ENCODE data around the gene TTC7B. TPM values are rescaled to one million over a fixed set of nuclear protein-coding genes. Genes with fewer than 3 reads are reported as not detected.

TTC7B gene
- total and polyA plus RNA-seq, 10 of the 15 experiments (the other 5 are each of a cell fraction or from before 2014, with no cell fraction given) = under 0.01 to 1.1 (median 0.26) TPM; not detected in 2

DNA sequence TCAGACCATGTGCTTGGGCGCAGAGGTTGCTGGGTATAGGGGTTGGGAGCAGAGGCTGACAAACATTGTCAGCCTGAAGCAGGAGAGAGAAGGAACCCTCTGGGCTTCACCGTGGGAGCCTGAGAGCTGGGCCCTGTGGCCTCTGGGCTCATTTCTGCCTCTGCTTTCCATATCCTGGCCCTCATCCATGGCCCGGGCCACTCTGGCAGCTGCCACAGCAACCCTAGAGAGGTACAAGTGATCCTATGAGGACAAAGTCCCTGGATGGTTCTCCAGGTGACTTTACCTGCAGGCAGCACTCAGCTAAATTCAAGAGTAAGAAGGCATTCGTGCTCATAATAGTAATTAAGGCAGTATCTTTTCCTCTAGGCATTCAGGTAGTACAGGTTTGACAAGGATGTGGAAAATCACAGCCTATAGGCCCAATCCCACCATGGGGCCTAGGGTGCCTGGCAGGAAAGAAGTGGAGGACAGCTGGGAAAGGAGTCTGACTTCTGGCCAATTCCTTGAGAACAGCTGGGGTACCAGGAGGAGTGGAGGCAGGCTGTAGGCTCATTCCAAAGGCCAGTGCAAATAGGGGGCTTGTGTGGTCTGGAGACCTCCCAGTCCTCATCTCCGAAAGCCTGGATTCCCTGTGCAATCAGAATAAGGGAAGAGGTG lies 3.6 kb upstream of the TTC7B start:
- WGBS (ENCODE audit: insufficient coverage, insufficient replicate concordance, low lambda C conversion rate, missing lambda C conversion rate) = 58% methylated on average over 5 of the region's 5 CpGs
- H3K27ac ChIP-seq (ENCODE audit: control insufficient read depth, insufficient read depth) = no peak overlapping the region
- H3K4me3 ChIP-seq = no peak overlapping the region
- ChIA-PET SMC1A (ENCODE audit: uncharacterized antibody, unreplicated experiment) (no interaction called here), POLR2A (interaction anchor here (0.6 kb wide), 1 partner anchor 522 kb away, joined by 4 read pairs; no protein-coding TSS in a partner anchor), RAD21 (ENCODE audit: unreplicated experiment) (no interaction called here), CTCF (no interaction called here)
- H4K20me1 ChIP-seq (ENCODE audit: control insufficient read depth, insufficient read depth) = no peaks in the 10 kb centered on the region
- H3K36me3 ChIP-seq (ENCODE audit: control insufficient read depth in 2 of 2, insufficient read depth in 2 of 2, low read length in 1 of 2) = no peaks in the 10 kb centered on the region
- BruUV-seq (replicated peaks) = no TSS peak
- FAIRE-seq (no peak), DNase-seq (ENCODE audit: low read depth, low spot score) (no peak), ATAC-seq (no peak)
- intact Hi-C loops (cut with micrococcal nuclease; ENCODE audit: unreplicated experiment) (no loop called here), in situ Hi-C loops (cut with MboI) (no loop called here)
- H3K4me1 ChIP-seq (ENCODE audit: control insufficient read depth, insufficient read depth, low read length) = no peaks in the 10 kb centered on the region
- peaks cover 2 to 6% of the 10 kb centered on the region in 2 experiments; a peak in 3 of 4 replicates for H3K27me3 ChIP-seq (replicated peaks in 1 of 2; ENCODE audit: control insufficient read depth in 2 of 2, insufficient read depth in 2 of 2, low read length in 1 of 2)
- TF ChIP-seq RAD51 (IDR thresholded peaks at IDR 0.05) (no peak), BMI1 (IDR thresholded peaks at IDR 0.05; ENCODE audit: borderline replicate concordance) (no peak), TAF1 (IDR thresholded peaks at IDR 0.05; ENCODE audit: borderline replicate concordance, low read depth, low read length) (no peak), DPF2 (IDR thresholded peaks at IDR 0.05) (no peak), ZZZ3 (IDR thresholded peaks at IDR 0.05; ENCODE audit: control insufficient read depth, insufficient read length, low read depth) (no peak), SP1 (IDR thresholded peaks at IDR 0.05; ENCODE audit: low read depth, low read length) (no peak), PAX5 (IDR thresholded peaks at IDR 0.05; ENCODE audit: borderline replicate concordance, low read depth, low read length) (no peak)
- TF ChIP-seq, protein P1, sequence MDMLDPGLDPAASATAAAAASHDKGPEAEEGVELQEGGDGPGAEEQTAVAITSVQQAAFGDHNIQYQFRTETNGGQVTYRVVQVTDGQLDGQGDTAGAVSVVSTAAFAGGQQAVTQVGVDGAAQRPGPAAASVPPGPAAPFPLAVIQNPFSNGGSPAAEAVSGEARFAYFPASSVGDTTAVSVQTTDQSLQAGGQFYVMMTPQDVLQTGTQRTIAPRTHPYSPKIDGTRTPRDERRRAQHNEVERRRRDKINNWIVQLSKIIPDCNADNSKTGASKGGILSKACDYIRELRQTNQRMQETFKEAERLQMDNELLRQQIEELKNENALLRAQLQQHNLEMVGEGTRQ (IDR thresholded peaks at IDR 0.05; ENCODE audit: borderline replicate concordance, low read depth, low read length) = no peak
- TF ChIP-seq, protein P2, sequence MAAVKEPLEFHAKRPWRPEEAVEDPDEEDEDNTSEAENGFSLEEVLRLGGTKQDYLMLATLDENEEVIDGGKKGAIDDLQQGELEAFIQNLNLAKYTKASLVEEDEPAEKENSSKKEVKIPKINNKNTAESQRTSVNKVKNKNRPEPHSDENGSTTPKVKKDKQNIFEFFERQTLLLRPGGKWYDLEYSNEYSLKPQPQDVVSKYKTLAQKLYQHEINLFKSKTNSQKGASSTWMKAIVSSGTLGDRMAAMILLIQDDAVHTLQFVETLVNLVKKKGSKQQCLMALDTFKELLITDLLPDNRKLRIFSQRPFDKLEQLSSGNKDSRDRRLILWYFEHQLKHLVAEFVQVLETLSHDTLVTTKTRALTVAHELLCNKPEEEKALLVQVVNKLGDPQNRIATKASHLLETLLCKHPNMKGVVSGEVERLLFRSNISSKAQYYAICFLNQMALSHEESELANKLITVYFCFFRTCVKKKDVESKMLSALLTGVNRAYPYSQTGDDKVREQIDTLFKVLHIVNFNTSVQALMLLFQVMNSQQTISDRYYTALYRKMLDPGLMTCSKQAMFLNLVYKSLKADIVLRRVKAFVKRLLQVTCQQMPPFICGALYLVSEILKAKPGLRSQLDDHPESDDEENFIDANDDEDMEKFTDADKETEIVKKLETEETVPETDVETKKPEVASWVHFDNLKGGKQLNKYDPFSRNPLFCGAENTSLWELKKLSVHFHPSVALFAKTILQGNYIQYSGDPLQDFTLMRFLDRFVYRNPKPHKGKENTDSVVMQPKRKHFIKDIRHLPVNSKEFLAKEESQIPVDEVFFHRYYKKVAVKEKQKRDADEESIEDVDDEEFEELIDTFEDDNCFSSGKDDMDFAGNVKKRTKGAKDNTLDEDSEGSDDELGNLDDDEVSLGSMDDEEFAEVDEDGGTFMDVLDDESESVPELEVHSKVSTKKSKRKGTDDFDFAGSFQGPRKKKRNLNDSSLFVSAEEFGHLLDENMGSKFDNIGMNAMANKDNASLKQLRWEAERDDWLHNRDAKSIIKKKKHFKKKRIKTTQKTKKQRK (IDR thresholded peaks at IDR 0.05; ENCODE audit: low read depth, low read length) = no peak
- TF ChIP-seq, protein P3, sequence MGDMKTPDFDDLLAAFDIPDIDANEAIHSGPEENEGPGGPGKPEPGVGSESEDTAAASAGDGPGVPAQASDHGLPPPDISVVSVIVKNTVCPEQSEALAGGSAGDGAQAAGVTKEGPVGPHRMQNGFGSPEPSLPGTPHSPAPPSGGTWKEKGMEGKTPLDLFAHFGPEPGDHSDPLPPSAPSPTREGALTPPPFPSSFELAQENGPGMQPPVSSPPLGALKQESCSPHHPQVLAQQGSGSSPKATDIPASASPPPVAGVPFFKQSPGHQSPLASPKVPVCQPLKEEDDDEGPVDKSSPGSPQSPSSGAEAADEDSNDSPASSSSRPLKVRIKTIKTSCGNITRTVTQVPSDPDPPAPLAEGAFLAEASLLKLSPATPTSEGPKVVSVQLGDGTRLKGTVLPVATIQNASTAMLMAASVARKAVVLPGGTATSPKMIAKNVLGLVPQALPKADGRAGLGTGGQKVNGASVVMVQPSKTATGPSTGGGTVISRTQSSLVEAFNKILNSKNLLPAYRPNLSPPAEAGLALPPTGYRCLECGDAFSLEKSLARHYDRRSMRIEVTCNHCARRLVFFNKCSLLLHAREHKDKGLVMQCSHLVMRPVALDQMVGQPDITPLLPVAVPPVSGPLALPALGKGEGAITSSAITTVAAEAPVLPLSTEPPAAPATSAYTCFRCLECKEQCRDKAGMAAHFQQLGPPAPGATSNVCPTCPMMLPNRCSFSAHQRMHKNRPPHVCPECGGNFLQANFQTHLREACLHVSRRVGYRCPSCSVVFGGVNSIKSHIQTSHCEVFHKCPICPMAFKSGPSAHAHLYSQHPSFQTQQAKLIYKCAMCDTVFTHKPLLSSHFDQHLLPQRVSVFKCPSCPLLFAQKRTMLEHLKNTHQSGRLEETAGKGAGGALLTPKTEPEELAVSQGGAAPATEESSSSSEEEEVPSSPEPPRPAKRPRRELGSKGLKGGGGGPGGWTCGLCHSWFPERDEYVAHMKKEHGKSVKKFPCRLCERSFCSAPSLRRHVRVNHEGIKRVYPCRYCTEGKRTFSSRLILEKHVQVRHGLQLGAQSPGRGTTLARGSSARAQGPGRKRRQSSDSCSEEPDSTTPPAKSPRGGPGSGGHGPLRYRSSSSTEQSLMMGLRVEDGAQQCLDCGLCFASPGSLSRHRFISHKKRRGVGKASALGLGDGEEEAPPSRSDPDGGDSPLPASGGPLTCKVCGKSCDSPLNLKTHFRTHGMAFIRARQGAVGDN (IDR thresholded peaks at IDR 0.05) = no peak
- TF ChIP-seq, protein P4, sequence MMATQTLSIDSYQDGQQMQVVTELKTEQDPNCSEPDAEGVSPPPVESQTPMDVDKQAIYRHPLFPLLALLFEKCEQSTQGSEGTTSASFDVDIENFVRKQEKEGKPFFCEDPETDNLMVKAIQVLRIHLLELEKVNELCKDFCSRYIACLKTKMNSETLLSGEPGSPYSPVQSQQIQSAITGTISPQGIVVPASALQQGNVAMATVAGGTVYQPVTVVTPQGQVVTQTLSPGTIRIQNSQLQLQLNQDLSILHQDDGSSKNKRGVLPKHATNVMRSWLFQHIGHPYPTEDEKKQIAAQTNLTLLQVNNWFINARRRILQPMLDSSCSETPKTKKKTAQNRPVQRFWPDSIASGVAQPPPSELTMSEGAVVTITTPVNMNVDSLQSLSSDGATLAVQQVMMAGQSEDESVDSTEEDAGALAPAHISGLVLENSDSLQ (IDR thresholded peaks at IDR 0.05) = no peak
- no peak overlapping the region for H3K4me2 ChIP-seq (ENCODE audit: control insufficient read depth, insufficient read depth)
- H3K9ac ChIP-seq (ENCODE audit: control insufficient read depth, insufficient read depth, low read length) = no peak overlapping the region
- H3K79me2 ChIP-seq (ENCODE audit: control insufficient read depth, insufficient read depth, low read length) = no peaks in the 10 kb centered on the region
- H2AFZ ChIP-seq (ENCODE audit: control insufficient read depth, low read depth, low read length) = no peak overlapping the region
- H3K9me3 ChIP-seq (replicated peaks; ENCODE audit: control insufficient read depth, insufficient read depth, low read length) = no peaks in the 10 kb centered on the region; the same call in 1 of the 3 replicates
